ENCODE results near the gene TMEM235.

- TF ChIP-seq CTCF (IDR thresholded peaks at IDR 0.05; ENCODE audit: borderline replicate concordance, extremely low read depth, low read length, poor library complexity, severe bottlenecking) (no peak), EZH2 (IDR thresholded peaks at IDR 0.05; ENCODE audit: borderline replicate concordance, low read depth, low read length, severe bottlenecking) (no peak)
Measured at GRCh38 chr17:78214016-78214705, 17.3 kb upstream of the TMEM235 start, which contains the start of gene BIRC5.
